Bone marrow (tissue), 2 donors: ENCODE measurements around the gene ZFYVE28.

Source experiments
- DNase-seq, 2 donors: peaks; one replicate each; lab custom pipeline; 2025; lab: John Stamatoyannopoulos, UW

Gene ZFYVE28

DNA sequence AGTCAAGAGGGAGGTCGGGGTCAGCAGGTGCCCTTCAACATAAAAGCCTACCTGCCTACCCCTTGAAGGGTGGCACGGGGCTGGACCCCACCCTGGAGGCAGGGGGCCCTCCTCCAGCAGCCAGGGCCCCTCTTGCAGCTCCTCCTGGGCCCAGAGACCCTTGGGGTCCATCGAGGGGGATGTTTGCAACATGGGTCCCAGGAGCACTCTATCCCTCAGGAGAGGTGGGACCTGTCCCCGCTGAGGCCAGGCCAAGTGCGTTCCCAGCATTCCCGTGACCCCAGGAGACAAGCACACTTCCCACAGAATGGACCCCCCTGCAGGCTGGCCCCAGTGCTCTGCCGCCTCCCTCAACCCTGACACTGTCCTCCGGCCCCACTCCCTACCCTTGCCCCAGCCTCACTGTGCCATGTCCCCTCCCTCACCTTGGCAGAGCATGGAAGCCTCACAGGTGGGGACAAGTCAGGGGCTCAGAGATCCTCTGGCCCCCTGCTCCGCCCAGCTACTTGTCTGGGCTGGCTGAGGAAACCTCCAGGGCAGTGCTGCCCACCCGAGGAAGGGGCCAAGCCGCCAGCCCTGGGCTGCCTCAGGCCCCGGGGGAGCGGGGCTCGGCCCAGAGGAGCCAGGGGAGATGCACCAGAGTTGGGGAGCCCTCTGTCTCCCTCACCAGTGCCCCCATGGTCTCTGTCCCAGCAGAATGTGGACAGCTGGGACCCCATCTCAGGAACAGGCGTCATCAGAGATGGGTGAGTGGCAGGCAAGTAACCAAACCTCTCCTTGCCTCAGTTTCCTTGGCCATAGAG is 158.7 kb downstream of the ZFYVE28 start:
- DNase-seq = no peak

DNA sequence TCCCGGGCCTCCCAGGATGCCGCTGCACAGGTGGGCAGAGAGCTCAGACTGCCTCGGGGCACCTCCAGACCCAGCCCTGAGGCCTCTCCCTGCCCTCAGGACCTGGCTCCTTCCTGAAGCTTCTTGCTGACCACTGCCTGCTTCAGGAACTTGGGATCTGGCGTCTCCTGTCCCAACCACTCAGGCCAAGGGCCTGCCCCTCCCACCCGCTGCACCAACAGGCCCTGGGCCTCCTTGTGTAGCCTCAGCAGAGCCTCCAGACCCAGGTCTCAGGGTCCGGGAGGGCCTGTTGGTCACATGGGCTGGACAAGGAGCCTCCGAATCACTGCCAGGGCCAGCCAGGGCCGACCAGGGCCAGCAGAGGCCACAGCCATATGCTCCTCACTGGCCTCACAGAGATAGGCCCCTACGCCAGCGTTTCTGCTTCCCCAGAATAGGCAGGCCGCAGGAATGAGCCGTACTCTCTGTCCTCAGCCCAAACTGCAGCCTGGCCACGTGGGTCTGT is 159.4 kb downstream of the ZFYVE28 start:
- DNase-seq = no peak

DNA sequence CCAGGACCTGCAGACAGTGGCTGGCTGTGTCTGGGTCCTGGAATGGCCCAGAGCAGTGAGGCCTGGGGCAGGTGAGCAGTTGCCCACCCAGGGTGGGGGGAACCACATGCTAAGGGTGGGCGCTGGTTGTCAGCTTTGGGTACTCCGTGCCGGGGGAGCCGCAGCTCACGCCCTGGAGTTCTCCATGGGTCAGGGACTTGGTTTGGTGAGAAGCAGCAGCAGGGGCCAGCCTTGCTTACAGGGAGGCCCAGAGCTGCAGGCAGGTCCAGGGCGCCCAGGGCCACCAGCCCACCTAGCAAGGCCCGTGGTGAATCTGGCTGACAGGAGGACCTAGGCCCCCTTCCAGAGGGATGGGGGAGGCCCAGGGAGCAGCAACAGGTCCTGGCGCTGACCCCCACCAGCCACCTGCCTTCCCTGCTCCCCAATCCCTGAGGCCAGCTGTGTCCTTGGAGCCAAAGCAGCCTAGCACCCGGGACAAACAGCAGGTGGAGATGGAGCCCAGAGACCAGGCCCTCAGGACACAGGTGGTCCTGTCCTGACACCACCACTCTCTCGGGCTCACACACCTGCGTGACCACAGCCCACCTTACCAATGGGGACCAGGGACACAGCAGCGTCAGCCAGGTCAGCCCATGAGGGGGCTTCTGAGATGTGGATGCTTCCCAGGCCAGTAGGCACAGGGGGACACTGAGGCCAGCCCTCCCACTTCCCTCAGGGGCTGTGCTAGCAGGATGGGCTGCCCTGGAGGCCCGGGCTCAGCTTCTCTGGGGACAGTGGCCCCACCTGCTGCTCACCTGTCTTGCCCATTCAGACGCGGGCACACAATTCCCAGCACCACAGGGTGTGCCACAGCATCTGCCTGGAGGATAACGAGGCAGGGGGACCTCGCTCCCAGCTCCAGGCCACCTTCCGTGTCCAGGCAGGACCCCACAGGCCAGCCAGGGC is 160.1 kb downstream of the ZFYVE28 start:
- no peak for DNase-seq

DNA sequence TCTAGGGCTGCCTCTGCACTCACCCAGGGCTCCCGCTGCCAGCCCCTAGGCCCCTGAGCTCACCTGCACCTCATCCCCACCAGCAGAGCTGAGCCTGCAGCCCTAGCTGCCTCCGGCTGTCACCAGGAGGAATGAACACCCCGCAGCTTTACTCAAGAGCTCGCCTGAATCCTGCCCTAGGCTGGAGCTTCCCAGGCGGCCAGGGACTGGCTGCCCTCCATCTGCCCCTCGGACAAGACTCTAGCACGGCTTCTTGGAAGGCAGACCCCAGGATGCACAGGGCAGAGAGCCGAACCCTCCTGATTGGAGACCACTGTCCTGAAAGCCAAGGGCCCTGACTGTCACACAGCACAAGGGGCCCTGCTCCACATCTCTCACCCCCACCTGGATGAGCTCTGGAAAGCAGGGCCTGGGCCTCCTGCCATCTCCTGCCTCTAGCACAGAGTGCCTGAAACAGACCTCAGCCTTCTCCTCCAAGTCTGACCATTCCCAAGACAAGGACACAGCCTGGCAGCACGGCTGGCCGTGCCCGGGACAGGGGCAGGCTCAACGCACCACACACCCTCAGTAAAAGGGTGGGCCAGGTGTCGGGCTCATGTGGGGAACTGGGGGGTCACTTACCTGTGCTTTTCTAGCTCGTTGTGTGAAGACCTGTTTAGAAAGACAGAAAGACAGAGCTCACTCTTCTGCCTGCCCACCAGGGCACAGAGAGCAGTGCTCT is 160.9 kb downstream of the ZFYVE28 start:
- no peak for DNase-seq

DNA sequence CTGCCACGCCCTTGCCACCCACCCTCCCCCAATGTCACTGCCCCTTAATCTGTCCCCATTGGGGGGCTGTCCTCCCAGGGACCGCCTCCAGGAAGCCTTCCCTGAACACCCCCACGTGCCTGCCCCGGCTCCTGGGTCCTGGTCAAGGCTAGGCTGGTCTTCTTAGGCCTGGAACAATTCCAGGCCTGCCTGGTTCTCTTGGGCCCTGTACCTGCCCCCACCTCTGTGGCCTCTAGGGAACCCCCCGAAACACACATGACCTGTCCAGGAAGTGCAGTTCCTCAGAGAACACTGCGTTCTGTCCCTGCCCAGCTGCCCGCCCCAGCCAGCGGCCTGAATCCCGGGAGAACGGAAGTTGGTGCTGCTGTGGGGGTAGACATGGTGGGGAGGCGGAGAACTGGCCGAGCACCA is 161.7 kb downstream of the ZFYVE28 start:
- DNase-seq = no peak

DNA sequence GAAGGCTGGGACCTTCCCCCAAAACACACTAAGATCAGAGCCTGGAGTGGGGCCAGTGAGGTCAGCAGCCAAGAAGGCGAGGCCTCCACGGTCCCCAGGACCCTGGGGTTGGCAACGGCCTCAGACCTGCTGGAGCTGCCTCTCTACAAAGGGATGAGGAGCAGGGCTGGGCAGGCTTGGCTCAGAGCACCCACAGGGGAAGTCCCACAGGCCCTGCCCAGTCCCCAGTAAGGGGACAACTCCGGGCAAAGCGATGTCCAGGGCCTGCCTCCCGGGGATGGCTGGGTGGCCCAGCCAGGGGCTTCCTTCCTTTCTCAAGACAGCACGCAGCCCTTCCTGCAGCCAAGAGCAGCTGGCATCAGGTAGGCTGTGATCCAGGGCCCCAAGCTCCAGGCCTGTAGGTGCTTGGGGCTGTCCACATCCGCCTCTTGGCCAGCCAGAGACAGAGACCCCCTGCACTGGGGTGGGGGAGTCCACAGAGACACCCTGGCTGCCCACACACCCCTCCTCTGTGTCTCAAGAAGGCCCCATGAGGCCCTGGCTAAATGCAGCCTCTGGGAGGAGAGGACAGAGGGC is 162.2 kb downstream of the ZFYVE28 start:
- DNase-seq = no peak

DNA sequence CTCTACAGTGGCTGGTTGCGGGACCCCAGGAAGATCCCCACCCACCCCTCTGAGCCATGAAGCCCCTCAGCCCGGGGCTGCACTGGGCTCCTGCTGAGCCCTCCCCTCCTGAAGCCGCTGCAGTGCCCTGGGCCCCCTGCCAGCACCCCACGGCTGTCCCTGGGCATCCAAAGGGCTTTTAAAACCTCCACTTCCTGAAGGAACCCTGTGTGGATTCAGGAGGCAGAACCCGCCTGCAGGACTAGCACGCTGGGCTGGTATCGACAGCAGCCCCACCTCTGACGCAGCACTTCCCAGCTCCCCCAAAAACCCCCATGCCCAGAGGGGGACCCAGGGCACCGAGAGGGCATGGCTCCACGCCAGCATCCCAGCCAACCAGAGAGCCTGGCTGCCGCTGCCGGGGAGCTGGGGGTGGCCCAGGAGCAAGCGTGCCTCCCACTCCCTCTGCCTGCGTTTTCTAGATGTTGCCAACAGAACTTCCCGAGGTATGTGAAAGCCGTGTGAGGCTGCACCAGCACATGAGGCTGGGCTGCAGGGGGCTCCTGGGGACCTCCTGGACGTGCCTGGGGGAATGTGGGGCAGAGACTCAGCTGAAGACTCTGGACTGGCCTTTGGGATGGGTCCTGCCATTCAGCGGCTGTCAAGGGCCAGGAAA is 162.8 kb downstream of the ZFYVE28 start:
- no peak for DNase-seq

DNA sequence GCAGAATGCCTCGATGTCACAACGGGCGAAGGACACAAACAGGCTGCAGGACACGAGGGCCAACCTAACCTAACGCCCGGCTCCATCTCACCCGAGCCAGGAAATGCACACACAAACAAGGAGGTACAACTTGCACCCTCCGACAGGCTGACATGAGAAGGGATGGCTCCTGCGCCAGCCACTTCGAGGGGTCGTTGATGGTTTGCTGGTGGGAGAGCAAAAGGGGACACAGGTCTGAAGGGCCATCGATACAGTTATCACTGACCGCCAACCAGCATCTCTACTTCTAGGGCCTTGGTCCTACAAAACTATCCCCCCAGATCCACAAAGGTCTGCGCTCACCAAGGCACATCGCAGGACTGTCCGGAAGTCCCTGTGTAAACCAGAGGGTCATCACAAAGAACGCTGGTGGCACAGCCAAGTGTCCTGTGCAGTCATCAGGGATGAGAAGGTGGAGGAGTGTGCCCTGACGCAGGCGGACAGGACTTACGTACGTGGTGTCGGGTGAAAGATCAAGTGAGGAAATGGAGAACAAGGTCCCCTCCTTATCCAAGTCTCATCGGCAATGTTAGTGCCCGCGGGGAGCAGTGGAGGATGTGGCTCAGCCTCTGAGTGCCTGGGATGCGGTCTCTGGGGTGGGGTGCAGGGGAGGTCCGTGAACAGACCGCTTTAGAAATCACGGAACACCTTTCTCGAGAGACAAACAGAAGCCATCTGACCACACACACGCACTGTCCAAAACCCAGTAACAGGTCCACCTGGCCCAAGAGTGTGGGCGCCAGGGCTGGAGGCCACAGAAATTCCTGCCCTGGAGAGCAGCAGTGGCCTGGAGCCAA is 163.6 kb downstream of the ZFYVE28 start:
- DNase-seq = no peak

DNA sequence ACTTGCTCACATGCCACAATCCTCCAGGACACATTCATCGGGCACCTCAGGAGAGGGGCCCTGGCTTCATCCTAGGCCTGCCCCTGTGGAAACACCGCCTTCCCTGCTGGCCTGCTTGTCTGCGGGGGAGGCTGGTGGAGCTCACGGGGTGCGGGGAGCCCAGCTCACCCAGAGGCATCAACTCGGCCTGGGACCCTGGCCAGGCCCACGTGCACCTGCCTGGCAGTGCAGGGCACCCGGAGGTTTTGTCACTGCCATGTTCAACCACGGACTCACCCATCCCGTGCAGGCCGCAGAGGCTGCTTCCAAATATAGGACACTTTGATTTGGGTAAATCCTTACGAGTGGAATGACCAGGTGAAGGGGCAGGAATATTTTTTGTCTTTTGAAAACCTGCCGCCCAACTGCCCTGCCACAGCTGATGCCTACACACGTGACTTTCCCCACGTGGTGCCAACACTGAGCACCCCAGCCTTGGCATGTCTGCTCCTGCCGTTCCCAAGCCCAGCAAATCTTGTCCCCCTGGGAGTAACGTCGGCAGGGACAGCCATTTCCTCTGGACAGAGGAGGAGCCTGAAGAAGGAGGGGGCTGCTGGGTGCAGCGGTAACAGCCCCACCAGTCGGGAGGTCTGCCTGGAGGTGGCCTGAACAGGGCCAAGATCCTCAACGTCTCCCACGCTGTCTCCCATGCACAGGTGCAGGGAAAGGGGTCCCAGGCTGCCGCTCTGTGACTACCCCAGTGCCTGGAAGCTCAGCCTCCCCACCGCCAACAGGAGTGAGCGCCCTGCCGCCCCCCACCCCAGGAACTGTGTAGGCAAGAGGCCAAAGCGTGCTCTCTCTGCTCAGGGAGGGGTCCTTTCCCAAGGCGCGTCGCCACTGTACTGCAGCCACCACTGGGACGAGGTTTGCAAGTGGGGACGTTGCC is 165.0 kb downstream of the ZFYVE28 start:
- no peak for DNase-seq

DNA sequence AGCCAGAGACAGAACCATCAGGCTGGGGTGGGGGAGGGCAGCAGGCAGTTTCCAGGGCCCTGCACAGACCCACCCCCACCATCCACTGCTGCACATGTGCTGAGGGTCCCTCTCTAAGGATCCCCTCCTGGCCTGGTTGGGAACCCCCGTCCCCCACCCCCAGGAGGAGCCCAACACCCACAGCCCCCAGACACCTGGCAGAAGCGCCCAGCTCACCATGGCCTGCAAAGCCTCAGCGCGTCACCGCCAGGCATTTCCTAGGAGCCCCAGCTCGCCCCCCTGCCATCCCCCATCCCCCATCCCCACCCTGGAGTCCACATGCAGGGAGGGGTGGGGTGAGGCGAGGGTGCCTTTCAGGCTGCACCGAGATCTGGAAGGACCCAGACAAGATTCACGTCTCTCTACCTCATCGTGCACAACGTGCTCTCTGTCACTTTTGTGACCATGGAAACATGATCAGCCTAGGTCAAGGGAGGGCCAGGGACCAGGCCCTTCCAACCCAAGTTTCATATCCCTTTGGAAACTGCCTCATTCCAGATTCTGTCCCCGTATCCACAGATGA is 165.8 kb downstream of the ZFYVE28 start:
- no peak for DNase-seq

DNA sequence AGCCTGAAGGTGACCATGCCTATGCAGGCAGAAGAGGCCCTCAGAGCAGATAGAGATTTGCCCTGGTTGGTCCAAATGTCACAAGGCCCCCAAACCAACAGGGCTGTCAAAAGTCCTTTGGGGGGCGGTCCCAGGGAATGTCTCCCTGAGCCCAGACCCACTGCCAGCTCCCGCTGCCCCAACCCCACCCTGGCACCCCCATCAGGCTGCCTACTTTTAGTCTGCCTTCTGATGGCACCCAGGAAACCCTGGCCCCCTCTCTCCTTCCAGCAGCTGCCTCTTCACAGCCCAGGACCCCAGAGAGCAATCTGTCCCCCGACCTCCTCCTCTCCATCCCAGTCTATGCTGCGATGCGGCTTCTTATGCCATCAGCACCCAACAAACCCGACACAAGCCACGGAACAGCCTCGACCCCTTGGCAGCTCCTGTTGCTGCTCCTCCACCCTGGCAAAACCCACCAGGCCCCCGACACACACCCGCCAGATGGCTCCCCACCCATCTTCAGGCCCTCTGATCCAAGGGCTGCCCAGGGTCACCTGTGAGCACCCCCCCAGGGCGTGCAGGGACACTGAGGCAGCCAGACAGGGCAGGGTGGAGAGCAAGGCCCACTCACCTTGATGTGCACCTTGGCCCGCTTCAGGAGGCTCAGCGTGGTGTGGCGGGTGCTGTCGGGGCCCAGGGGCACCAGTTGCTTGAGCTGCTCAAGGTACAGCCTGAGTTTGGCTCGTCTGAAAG is 166.5 kb downstream of the ZFYVE28 start:
- DNase-seq = no peak

DNA sequence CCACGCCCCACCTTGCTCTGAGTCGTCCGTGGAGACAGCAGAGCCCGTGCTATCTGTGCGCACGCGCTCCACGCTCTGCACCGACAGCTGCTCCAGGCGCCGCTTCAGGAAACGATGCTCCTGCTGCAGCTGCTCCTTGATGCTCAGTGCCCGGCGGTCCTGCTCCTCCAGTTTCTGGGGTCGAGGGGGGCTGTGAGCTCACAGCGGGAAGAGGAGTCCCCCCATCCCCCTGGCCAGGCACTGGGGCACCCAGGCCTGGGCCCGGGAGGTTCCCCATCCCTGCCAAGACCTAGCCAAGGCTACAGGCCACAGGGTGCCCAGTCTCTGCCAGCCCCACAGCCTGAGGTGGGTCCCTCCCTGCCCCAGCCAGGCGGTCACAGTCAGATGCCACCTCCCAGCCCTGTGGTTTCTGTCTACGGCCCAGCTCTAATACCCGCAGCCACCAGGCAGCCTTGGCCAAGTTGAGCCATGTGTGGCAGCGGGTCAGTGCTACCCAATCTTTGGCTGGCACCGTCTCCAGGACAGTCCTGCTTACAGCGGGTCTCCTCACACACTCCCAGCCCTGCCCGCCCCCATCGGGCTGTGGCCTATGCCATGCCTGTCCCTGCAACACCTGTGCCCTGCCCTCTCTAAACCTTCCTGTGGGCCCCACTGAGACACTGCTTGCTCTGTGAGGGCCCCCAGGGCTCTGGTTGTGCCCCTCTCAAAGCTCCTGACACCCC is 167.2 kb downstream of the ZFYVE28 start:
- no peak for DNase-seq

DNA sequence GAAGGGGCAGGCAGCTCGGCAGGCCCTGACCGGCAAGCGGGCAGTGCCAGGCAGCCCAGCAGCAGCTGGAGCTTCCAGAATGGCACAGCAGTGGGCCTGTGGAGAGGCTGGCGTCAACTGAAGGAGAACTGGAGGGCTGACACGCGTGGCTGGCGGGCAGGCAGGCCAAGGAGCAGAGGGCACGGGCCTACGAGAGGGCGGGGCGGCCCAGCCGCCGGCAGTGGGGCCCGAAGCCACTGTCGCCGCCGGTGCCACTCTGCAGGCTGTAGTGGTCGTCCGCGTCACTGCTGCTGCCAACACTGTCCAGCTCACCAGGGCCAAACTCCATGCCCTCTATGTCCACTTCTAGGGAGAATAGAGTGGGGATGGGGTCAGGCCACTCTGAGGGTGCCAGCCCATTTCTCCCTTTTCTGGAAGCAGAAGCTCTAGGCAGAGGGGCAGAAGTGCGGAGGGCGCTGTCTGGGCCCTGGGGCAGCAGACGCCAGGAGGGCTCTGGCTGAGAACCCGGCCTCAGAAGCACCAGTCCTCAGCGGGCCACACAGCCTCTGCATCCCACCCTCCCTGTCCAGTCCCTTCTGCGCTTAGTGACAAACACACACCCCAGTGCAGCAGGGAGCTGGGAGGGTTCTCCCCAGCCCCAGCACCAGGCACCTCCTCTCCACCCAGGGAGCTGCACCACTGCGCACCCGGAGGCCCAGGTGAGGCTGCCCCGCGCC is 167.9 kb downstream of the ZFYVE28 start:
- DNase-seq = no peak

DNA sequence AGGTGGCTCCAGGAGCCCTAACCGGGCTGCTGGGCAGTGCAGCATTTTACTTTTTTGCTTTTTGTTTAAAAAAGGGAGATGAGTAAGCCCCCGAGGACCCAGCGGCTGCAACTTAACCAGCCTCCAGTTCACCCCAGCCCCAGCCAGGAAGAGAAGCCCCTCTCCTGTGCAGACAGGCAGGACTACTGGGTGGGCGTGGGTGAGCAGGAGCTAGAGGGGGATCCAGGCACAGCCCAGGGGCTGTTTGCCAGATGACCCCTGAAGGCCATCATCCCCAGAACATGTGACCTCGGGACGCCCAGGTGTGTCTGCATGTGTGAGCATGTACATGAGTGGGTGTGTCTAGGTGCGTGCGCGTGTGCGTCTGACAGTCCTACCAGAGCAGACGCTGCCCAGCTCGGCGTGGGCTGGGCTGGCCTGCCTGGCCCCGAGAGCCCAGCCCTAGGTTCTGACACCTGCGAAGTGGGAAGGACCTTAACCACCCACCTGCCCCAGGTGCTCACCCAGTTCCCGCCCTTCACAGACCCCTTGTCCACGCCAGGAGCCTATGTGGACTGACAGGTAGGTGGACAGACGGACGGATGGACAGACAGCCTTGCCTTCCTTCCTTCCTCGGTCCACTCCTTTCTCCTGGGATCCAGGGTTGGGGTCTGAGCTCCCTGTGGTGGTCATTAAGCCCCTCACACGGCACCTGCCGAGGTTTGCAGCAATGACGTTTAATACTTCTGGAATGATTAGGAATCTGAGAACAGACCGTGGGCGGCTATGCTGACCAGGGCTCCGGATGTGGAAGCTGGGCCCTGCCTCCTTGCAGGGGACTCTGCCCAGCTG is 168.7 kb downstream of the ZFYVE28 start:
- DNase-seq = no peak

DNA sequence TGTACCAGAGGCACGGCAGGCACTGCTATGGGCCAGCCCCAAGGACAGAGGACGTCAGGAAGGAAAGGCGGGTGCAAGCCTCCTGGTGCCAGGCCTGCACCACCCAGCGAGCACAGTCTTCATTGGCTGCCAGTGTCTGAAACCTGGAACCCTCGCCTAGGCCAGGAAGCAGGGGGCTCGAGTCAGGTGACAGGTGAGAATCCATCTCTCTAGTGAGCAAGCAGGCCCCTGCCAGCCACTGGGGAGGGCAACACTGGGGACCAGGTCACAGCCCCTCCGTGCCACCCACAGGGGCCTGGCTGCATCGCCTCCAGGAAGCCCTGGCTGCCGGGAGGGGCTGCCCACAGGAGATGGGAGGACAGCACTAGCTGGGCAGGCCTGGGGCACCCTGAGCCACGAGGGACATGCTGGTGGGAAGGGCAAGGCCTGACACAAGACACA is 169.6 kb downstream of the ZFYVE28 start:
- DNase-seq = no peak
